HepG2 (cell line): Measurements from ENCODE around the gene NOXA1. TPM values are rescaled to one million over a fixed set of nuclear protein-coding genes. Genes with fewer than 3 reads are reported as not detected.

Source experiments
- ATF1 ChIP-seq: IDR thresholded peaks from 2 replicates; pipeline ENCODE4 v1.6.1; 2016; ENCODE audit warnings: mild to moderate bottlenecking, control low read depth
- ATF3 ChIP-seq: sonication (generic); formaldehyde crosslinking; IDR thresholded peaks from 2 replicates; pipeline ENCODE4 v1.4.0; 2020; ENCODE audit warnings: missing genetic modification reagents
- DPF2 ChIP-seq: sonication (generic); formaldehyde crosslinking; IDR thresholded peaks from 2 replicates; pipeline ENCODE4 v1.4.0; 2020; ENCODE audit warnings: mild to moderate bottlenecking, low read depth, missing genetic modification reagents, borderline replicate concordance
- FUBP1 ChIP-seq: sonication (generic); formaldehyde crosslinking; IDR thresholded peaks from 2 replicates; pipeline ENCODE4 v1.5.1; 2020; ENCODE audit warnings: missing genetic modification reagents, mild to moderate bottlenecking, borderline replicate concordance
- KLF11 ChIP-seq: IDR thresholded peaks from 2 replicates; pipeline ENCODE4 v1.6.1; 2016; ENCODE audit warnings: missing compliant biosample characterization
- MEIS1 ChIP-seq: sonication (generic); formaldehyde crosslinking; IDR thresholded peaks from 2 replicates; pipeline ENCODE4 v1.9.0; 2021; ENCODE audit warnings: mild to moderate bottlenecking, missing genetic modification reagents, moderate library complexity, borderline replicate concordance
- NAIF1 ChIP-seq: sonication (generic); formaldehyde crosslinking; IDR thresholded peaks from 2 replicates; pipeline ENCODE4 v1.5.0; 2020; ENCODE audit warnings: mild to moderate bottlenecking, missing genetic modification reagents, borderline replicate concordance
- PRDM4 ChIP-seq: sonication (generic); formaldehyde crosslinking; IDR thresholded peaks from 2 replicates; pipeline ENCODE4 v1.9.0; 2021; ENCODE audit warnings: missing genetic modification reagents, borderline replicate concordance
- SKIL ChIP-seq: sonication (generic); formaldehyde crosslinking; IDR thresholded peaks from 2 replicates; pipeline ENCODE4 v1.8.0; 2022; ENCODE audit warnings: missing genetic modification reagents, mild to moderate bottlenecking, moderate library complexity, borderline replicate concordance
- TMF1 ChIP-seq: sonication (generic); formaldehyde crosslinking; IDR thresholded peaks from 2 replicates; pipeline ENCODE4 v1.8.1; 2022; ENCODE audit warnings: low read depth, missing genetic modification reagents
- ZBTB43 ChIP-seq: sonication (generic); formaldehyde crosslinking; conservative IDR thresholded peaks from 2 replicates; pipeline ENCODE4 v1.4.0; 2020; ENCODE audit warnings: missing genetic modification reagents
- ZNF468 ChIP-seq: sonication (generic); formaldehyde crosslinking; IDR thresholded peaks from 2 replicates; pipeline ENCODE4 v1.8.0; 2022; ENCODE audit warnings: mild to moderate bottlenecking, moderate library complexity, missing genetic modification reagents
- ZNF512B ChIP-seq: sonication (generic); formaldehyde crosslinking; IDR thresholded peaks from 2 replicates; pipeline ENCODE4 v1.5.1; 2020; ENCODE audit warnings: missing genetic modification reagents, mild to moderate bottlenecking, borderline replicate concordance
- ZNF784 ChIP-seq: sonication (generic); formaldehyde crosslinking; IDR thresholded peaks from 2 replicates; pipeline ENCODE4 v1.5.1; 2020; ENCODE audit warnings: missing genetic modification reagents, mild to moderate bottlenecking, borderline replicate concordance
- polyA plus RNA-seq, 8 experiments: library from polyadenylated mRNA; depleted of rRNA in 3 of 8; stranded (reverse) in 7 of 8; unstranded in 1 of 8; fragments of >200 nt; fragmentation: Illumina TruSeq in 4 of 8; extraction: Trizol in 4 of 8; gene quantifications; 2 replicates each; pipeline versions ENCODE4 v1.2.1 to v1.2.3, GENCODE V29; 2011 to 2016; ENCODE audit warnings: low read depth in 4 of 8, missing spikeins in 1 of 8, mixed read lengths in 1 of 8; ENCODE audit not compliant: insufficient read depth in 1 of 8
- total RNA-seq, 5 experiments: library from RNA; depleted of rRNA; stranded (reverse); fragments of >200 nt; fragmentation: Illumina TruSeq; extraction: Trizol; gene quantifications; 2 replicates each; pipeline ENCODE4 v1.2.3, GENCODE V29; 2016; ENCODE audit warnings: low read depth in 1 of 5

Gene NOXA1
- total and polyA plus RNA-seq, 2 of the 13 experiments (the other 11 are each of a cell fraction or from before 2014, with no cell fraction given): 0.78 to 1.2 TPM

GRCh38 chr9:137422604-137423513, at the start of gene NOXA1, which contains the start of gene EXD3 (continued):
- TF ChIP-seq SKIL (CRISPR knock-in tag) (no peak), FUBP1 (CRISPR knock-in tag) (no peak), TMF1 (peak; percentile 91), MEIS1 (CRISPR knock-in tag) (no peak), PRDM4 (CRISPR knock-in tag) (no peak), ATF3 (no peak), ATF1 (CRISPR knock-in tag) (no peak), ZNF784 (CRISPR knock-in tag) (peak; percentile 74), ZNF468 (CRISPR knock-in tag) (peak; percentile 36; the same call in 1 of the 2 replicates), DPF2 (no peak), NAIF1 (no peak), KLF11 (no peak), ZBTB43 (CRISPR knock-in tag) (peak; percentile 37; the same call in 1 of the 2 replicates), ZNF512B (no peak)
- TF ChIP-seq, all 625 proteins: peak for 237
